Fibroblast of lung (primary cell): Measurements from ENCODE around the gene DEPDC5.

Experiments used
- EZH2 ChIP-seq: IDR thresholded peaks from 2 replicates; pipeline ENCODE4 v1.5.1; 2012; ENCODE audit warnings: low read length, control low read depth, mild to moderate bottlenecking; ENCODE audit errors: missing control alignments
- TF ChIP-seq, protein P1 (sequence below), 2 donors: IDR thresholded peaks in 1 of 2; conservative IDR thresholded peaks in 1 of 2; 1 replicate in 1 of 2; 2 replicates in 1 of 2; pipeline ENCODE4 v1.5.1; 2011 to 2012; ENCODE audit warnings: low read length in 2 of 2, control low read depth in 1 of 2, inconsistent platforms in 1 of 2, low read depth in 1 of 2, mild to moderate bottlenecking in 1 of 2

GRCh38 chr22:31776231-31776630 is 22.4 kb downstream of the DEPDC5 start:
- TF ChIP-seq, protein P1, sequence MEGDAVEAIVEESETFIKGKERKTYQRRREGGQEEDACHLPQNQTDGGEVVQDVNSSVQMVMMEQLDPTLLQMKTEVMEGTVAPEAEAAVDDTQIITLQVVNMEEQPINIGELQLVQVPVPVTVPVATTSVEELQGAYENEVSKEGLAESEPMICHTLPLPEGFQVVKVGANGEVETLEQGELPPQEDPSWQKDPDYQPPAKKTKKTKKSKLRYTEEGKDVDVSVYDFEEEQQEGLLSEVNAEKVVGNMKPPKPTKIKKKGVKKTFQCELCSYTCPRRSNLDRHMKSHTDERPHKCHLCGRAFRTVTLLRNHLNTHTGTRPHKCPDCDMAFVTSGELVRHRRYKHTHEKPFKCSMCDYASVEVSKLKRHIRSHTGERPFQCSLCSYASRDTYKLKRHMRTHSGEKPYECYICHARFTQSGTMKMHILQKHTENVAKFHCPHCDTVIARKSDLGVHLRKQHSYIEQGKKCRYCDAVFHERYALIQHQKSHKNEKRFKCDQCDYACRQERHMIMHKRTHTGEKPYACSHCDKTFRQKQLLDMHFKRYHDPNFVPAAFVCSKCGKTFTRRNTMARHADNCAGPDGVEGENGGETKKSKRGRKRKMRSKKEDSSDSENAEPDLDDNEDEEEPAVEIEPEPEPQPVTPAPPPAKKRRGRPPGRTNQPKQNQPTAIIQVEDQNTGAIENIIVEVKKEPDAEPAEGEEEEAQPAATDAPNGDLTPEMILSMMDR (conservative IDR thresholded peaks at IDR 0.05 in 1 of 2, IDR thresholded peaks at IDR 0.05 in 1 of 2; ENCODE audit: low read depth in 1 of 2, low read length in 2 of 2) = no peak
- TF ChIP-seq EZH2 = no peak
